ENCODE data around the gene ERFL. TPM values are rescaled to one million over a fixed set of nuclear protein-coding genes. Genes with fewer than 3 reads are reported as not detected.
A peak's percentile ranks its signal among the peaks of the same experiment; 100 is the strongest.

ERFL gene
- total and polyA plus RNA-seq, 5 donors = 0.02 to 0.20 TPM; not detected in 3

DNA sequence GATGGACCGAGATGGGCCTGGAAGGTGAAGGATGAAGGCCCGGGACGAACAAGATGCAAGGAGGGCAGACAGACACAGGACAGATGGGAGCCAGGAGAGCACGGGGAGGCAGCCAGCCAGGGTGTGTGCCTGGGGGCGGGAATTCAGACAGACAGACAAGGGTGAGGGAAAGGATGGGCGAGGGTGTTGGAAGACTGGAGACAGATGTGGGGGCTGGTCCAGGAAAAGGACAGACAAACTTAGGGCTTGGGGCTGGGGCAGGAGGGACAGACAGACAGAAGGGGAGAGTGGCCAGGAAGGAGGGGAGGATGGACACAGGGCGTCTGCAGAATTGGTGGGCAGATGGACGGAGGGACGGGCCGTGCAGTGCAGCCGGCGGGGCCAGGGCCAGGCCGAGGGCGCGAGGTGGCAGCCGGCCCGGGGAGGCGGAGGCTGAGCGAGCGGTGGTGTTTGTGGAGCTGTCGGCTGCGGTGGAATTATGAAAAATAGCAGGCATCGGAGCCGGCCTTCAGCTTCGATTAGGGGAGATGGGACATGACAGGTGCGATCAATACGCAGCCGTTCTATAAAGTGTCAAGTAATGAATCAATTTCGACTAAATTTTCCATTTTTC is 4.6 kb upstream of the ERFL start:
- intact Hi-C loops (cut with DNase I) = loop anchor here in 1 of 4 donors (10.0 kb wide), 1 partner anchor 48 kb away; the partner anchor contains the start of gene ARHGEF1
- Histone ChIP-seq H3K27ac (ENCODE audit: low read length) (no peak overlapping the region), H3K4me3 (ENCODE audit: low read length) (no peak overlapping the region), H3K27me3 (ENCODE audit: control insufficient read depth, insufficient read depth) (no peaks in the 10 kb centered on the region), H3K4me1 (ENCODE audit: control insufficient read depth, insufficient read depth, low read length) (peaks cover 2% of the 10 kb centered on the region), H3K9me3 (ENCODE audit: control insufficient read depth, low read length) (no peaks in the 10 kb centered on the region)
- ATAC-seq = no peak
- peak in 1 of 3 donors; percentile 51 for DNase-seq
- WGBS = 20% methylated on average over 29 of the region's 29 CpGs

DNA sequence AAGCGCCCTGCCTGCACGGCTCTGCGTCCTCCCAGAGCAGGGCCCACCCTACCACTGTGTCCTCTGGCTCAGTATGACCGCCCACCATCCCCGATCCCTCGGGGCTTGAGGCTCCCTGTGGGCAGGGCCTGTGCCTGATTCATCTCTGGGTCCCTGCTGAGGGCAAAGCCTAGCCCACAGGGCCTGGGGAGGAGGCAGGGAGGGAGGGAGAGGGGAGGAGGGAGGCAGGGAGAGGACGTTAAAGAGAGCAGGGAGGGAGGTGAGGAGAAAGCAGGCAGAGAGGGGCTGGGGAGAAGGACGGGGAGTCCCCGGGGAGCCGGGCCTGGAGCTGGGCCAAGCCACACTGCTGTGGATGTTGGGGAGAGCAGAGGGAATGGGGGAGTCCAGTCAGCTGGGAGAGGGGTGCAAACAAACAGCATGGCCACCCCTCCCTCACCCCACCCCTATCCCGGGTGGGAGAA is 4.0 kb upstream of the ERFL start:
- ATAC-seq (no peak), DNase-seq (peak in 1 of 3 donors; percentile 38)
- Histone ChIP-seq H3K9me3 (ENCODE audit: control insufficient read depth, low read length) (no peaks in the 10 kb centered on the region), H3K27me3 (ENCODE audit: control insufficient read depth, insufficient read depth) (no peaks in the 10 kb centered on the region), H3K4me1 (ENCODE audit: control insufficient read depth, insufficient read depth, low read length) (peaks cover 2% of the 10 kb centered on the region), H3K27ac (ENCODE audit: low read length) (no peak overlapping the region), H3K4me3 (ENCODE audit: low read length) (no peak overlapping the region)
- 22% methylated on average over 11 of the region's 11 CpGs for WGBS
- intact Hi-C loops (cut with DNase I) = loop anchor here in 1 of 4 donors (10.0 kb wide), 1 partner anchor 47 kb away; the partner anchor contains the start of gene ARHGEF1

DNA sequence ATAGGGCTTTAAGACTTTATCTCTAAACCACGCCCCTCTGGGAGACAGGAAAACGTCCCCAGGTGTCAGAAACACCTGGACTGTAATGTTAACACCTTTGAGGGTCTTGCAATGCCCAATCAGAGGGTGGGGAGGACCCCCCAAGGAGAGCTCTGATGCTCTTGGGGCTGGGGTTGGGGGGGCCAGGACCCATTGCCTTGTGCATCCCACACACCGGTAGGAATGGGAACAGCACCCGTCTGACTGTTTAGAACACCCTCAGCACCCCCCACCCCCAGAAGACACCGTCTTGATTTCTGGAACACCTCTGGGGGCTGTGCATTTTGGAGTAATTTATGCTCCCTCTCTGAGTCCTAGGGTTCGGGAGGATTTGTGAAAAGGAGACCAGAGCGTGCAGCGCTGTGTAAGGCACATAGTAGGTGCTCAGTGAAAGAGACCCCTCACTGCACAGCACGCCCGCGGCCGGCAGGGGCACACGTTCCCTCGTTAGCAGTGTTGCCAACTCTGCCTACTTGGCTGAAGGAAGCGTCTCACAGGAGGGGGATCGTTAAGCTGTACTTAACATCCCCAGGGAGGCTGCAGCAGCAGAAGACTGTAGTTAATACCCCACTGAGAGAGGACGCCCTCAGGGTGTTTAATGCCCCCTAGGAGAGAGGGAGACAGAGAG is 2.8 kb upstream of the ERFL start:
- ATAC-seq = no peak
- H3K27ac ChIP-seq (ENCODE audit: low read length) = no peak overlapping the region
- H3K4me1 ChIP-seq (ENCODE audit: control insufficient read depth, insufficient read depth, low read length) = peaks cover 2% of the 10 kb centered on the region
- H3K4me3 ChIP-seq (ENCODE audit: low read length) = no peak overlapping the region
- 7% methylated on average over 17 of the region's 17 CpGs for WGBS
- no peaks in the 10 kb centered on the region for H3K27me3 ChIP-seq (ENCODE audit: control insufficient read depth, insufficient read depth)
- DNase-seq = peak in 1 of 3 donors; percentile 36
- H3K9me3 ChIP-seq (ENCODE audit: control insufficient read depth, low read length) = no peaks in the 10 kb centered on the region
- intact Hi-C loops (cut with DNase I) = loop anchor here in 1 of 4 donors (10.0 kb wide), 1 partner anchor 46 kb away; the partner anchor contains the start of gene ARHGEF1

DNA sequence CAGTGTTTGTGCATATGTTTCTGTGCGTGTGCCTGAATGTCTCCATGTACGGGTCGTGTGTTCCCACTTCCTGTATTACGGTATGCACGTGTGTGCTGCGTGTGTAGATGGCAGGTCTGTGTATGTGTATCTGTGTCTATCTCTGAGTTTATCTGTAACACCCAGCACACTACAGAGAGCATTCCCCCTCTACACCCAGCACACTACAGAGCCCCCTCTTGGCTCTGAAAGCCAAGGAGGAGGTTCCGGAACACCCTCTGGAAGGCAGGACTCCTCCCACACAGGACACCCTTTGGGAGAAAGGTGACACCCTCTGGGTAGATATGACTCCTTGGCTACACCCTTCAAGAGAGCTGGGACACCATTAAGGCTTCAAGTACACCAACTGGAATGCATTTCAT is 2.1 kb upstream of the ERFL start:
- ATAC-seq (no peak), DNase-seq (no peak)
- no peak overlapping the region for H3K27ac ChIP-seq (ENCODE audit: low read length)
- no peak overlapping the region for H3K4me3 ChIP-seq (ENCODE audit: low read length)
- intact Hi-C loops (cut with DNase I) = loop anchor here in 1 of 4 donors (10.0 kb wide), 1 partner anchor 46 kb away; the partner anchor contains the start of gene ARHGEF1
- H3K4me1 ChIP-seq (ENCODE audit: control insufficient read depth, insufficient read depth, low read length) = peaks cover 2% of the 10 kb centered on the region
- 9% methylated on average over 7 of the region's 7 CpGs for WGBS
- no peaks in the 10 kb centered on the region for H3K9me3 ChIP-seq (ENCODE audit: control insufficient read depth, low read length)
- H3K27me3 ChIP-seq (ENCODE audit: control insufficient read depth, insufficient read depth) = no peaks in the 10 kb centered on the region

DNA sequence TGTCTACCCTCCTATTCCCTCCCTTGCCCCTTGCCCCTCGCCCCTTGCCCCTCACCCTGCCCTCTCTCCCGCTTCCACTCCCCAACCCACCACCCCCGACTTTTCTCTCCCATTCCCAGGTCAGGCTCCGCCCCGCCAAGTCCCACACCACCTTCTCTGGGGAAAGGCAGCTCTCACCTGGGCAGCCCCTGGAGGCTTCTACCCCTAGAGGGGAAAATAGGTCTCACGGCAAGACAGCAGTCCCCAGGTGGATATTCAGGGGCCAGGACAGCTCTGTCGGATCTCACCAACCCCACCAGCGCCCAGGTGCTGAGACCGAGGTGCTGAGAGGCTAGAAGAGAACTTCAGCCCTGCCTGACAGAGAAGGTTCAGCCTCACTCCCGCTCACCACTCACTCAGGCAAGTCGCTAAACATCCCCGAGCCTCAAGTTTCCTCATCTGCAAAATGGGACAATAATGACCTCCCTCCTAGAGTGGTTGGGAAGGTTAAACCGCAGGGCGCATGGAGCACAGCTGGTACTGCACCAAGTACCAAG is 1.4 kb upstream of the ERFL start:
- Histone ChIP-seq H3K27ac (ENCODE audit: low read length) (no peak overlapping the region), H3K9me3 (ENCODE audit: control insufficient read depth, low read length) (no peaks in the 10 kb centered on the region), H3K4me3 (ENCODE audit: low read length) (no peak overlapping the region), H3K27me3 (ENCODE audit: control insufficient read depth, insufficient read depth) (no peaks in the 10 kb centered on the region), H3K4me1 (ENCODE audit: control insufficient read depth, insufficient read depth, low read length) (peaks cover 2% of the 10 kb centered on the region)
- 18% methylated on average over 14 of the region's 14 CpGs for WGBS
- intact Hi-C loops (cut with DNase I) = loop anchor here in 1 of 4 donors (10.0 kb wide), 1 partner anchor 45 kb away; the partner anchor contains the start of gene ARHGEF1
- ATAC-seq (no peak), DNase-seq (peak in 1 of 3 donors; percentile 6)

DNA sequence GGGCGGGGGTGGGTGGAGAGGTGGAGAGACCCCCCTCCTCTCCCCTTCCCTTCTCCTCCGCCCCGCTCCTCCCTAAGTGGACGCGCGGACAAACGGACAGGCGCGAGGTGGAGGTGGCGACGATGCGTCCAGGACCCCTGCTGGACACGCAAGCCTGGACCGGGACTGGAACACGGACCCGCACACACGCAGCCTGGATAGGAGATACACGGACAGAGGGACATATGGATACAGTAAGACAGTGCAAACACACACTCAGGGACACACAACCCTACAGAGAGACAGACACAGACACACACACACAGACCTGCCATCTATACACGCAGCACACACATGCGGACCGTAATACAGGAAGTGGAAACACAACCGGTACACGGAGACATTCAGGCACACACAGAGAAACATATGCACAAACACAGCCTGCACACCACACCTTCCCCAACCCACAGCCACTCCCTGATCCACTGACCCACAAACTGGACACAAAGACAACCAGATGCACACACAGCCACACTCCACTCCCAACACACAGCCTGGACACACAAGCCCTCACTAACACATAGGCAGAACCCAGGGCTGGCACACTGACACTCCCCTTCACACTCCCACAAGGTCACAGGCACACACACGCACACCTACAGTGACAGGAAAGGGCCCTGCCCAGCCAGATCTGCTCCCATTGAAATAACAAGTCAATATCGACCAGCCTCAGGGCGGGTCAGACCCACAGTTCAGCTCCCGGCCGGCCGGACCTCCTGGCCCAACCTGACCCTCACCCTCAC is 696 bp upstream of the ERFL start:
- peaks cover 2% of the 10 kb centered on the region for H3K4me1 ChIP-seq (ENCODE audit: control insufficient read depth, insufficient read depth, low read length)
- intact Hi-C loops (cut with DNase I) = no loop called here

DNA sequence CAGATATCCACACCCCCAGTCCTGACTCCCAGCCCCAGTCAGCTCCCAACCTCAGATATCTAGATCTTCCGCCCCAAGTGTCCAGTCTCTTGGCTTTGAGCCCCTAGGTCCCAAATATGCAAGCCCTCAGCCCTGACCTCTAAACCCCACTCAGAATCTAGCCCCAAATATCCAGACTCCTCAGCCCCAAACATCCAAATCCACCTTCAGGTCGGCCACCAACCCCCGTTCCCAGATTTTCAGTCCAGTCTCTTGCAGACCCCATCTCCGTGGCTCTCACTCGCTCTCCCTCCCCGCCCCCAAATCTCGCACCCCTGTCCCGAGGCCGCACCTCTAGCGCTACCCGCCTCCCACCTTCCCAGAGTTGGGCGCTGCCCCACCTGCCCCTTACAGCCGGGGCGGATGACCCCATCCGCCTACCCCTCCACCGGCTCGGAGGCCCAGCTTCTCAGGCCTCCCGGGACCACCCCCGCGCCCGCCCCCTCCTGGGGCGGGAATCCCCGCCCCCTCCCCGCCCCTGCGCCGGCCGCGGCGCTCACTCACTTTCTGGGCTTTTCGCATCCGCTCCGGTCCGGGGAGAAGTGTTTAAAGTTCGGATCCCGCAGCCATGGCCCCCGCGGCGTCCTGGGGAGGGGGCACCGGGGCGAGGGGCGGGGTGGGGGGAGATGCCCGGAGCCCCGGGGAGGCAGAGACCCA is 604 bp downstream of the ERFL start:
- intact Hi-C loops (cut with DNase I) = no loop called here
- no peaks in the 10 kb centered on the region for H3K27me3 ChIP-seq (ENCODE audit: control insufficient read depth, insufficient read depth)
- 5% methylated on average over 43 of the region's 43 CpGs for WGBS
- H3K27ac ChIP-seq (ENCODE audit: low read length) = no peak overlapping the region
- no peaks in the 10 kb centered on the region for H3K9me3 ChIP-seq (ENCODE audit: control insufficient read depth, low read length)
- H3K4me3 ChIP-seq (ENCODE audit: low read length) = peak overlapping the region; percentile 57
- peaks cover 2% of the 10 kb centered on the region for H3K4me1 ChIP-seq (ENCODE audit: control insufficient read depth, insufficient read depth, low read length)
- peak in 1 of 3 donors; percentile 47 for DNase-seq
- no peak for ATAC-seq

More for the DNA sequence above, 696 bp upstream of the ERFL start:
- H3K27ac ChIP-seq (ENCODE audit: low read length) = no peak overlapping the region
- no peaks in the 10 kb centered on the region for H3K9me3 ChIP-seq (ENCODE audit: control insufficient read depth, low read length)
- 3% methylated on average over 29 of the region's 29 CpGs for WGBS
- DNase-seq = peak in 1 of 3 donors; percentile 37
- H3K4me3 ChIP-seq (ENCODE audit: low read length) = peak overlapping the region; percentile 57
- H3K27me3 ChIP-seq (ENCODE audit: control insufficient read depth, insufficient read depth) = no peaks in the 10 kb centered on the region
- no peak for ATAC-seq

DNA sequence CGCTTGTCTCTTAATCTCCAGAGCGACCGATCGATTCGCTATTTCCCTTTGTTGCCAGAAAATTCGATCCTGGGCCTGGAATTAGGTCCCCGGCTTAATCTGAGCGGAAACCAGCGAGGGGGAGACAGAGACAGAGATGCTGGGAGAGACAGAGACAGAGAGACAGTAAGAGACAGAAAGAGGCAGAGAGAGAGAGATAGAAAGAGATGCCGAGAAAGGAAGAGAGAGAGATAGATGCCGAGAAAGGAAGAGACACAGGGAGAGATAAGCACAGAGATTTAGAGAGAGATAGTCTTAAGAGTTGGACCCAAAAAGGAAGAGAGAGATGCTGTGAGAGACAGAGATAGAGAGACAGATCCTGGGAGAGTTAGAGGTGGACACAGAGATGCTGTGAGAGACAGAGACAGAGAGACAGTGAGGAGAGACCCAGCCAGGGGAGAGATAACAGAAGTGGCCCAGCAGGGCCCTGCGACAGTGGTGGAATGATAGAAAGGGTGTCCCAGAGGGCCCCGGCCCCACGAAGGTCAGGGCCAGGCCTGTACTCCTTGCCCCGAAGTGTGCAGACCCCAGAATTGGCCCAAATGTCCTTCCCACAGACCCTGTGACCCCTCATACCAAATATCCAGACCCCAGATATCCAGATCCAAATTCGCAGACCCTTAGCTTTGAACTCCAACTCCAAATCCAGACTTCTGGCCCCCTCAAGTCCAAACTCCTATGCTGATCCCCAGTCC is 1.3 kb downstream of the ERFL start:
- intact Hi-C loops (cut with DNase I) = no loop called here
- no peak overlapping the region for H3K27ac ChIP-seq (ENCODE audit: low read length)
- DNase-seq = peak in 1 of 3 donors; percentile 20
- no peak overlapping the region for H3K4me3 ChIP-seq (ENCODE audit: low read length)
- no peaks in the 10 kb centered on the region for H3K27me3 ChIP-seq (ENCODE audit: control insufficient read depth, insufficient read depth)
- H3K9me3 ChIP-seq (ENCODE audit: control insufficient read depth, low read length) = no peaks in the 10 kb centered on the region
- H3K4me1 ChIP-seq (ENCODE audit: control insufficient read depth, insufficient read depth, low read length) = peaks cover 2% of the 10 kb centered on the region
- ATAC-seq = no peak
- 35% methylated on average over 16 of the region's 16 CpGs for WGBS

DNA sequence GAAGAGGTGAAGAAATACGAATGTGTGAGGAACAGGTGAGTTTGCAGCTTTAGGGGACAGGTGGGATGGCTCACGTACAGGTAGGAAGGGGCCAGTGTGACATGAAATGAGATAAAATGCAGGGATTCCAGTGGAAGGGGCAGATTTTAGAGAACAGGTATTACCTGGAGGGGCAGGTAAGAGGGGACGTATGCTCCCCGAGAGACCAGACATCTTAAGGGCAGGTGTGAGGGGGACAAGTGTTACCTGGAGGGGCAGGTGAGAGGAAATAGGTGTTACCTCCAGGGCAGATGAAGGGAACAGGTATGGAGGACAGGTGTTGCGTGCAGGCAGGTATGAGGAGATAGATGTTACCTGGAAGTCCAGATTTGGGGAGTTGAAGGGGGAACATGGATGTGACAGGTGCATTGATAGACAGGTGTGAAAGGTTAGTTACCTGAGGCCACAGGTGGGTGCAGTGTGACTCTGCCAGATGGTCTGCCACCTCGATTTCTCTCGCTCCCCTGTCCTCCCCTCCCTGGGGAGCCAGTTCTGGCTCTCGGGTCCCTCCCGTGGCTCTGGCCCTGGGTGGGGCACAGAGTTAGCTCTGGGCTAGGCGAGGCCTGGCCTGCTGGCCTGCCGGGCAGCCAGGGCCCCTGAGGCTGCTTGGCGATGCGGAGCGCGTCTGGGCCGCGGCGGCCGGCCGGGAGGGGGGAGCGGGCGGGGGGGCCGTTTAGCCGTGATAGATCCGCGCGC is 2.1 kb downstream of the ERFL start:
- Histone ChIP-seq H3K27ac (ENCODE audit: low read length) (no peak overlapping the region), H3K27me3 (ENCODE audit: control insufficient read depth, insufficient read depth) (no peaks in the 10 kb centered on the region), H3K4me3 (ENCODE audit: low read length) (no peak overlapping the region), H3K9me3 (ENCODE audit: control insufficient read depth, low read length) (no peaks in the 10 kb centered on the region), H3K4me1 (ENCODE audit: control insufficient read depth, insufficient read depth, low read length) (peaks cover 2% of the 10 kb centered on the region)
- ATAC-seq (no peak), DNase-seq (peak in 1 of 3 donors; percentile 23)
- WGBS = 18% methylated on average over 27 of the region's 27 CpGs
- intact Hi-C loops (cut with DNase I) = no loop called here
